Astrocyte (in vitro differentiated cells and primary cell): ENCODE data around the gene HMOX2.

ENCODE experiments used
- CTCF ChIP-seq: IDR thresholded peaks from 2 replicates; pipeline ENCODE4 v1.5.1; 2011; ENCODE audit warnings: low read depth, mild to moderate bottlenecking, inconsistent platforms, low read length, moderate library complexity; ENCODE audit not compliant: insufficient read depth
- EZH2 ChIP-seq: IDR thresholded peaks from 2 replicates; pipeline ENCODE4 v1.6.1; 2012; ENCODE audit warnings: mild to moderate bottlenecking, low read length, inconsistent platforms; ENCODE audit not compliant: insufficient read depth

- no peak for TF ChIP-seq CTCF
- TF ChIP-seq EZH2 = no peak
Measured at GRCh38 chr16:4556112-4556511, 79.9 kb downstream of the HMOX2 start, which contains the start of gene C16orf96.
